Neural cell (in vitro differentiated cells): Measurements from ENCODE around the gene IL22RA2. TPM values are rescaled to one million over a fixed set of nuclear protein-coding genes. Genes with fewer than 3 reads are reported as not detected.

ENCODE experiments used
- H2AFZ ChIP-seq: fragments of 200-600, 300-800 bp; sonication (generic), shearing (Covaris generic); 2 replicates; pipeline ENCODE4 v1.6.0; 2014; ENCODE audit warnings: low read depth, mild to moderate bottlenecking, antibody characterized with exemption, low read length, moderate library complexity
- H3F3A ChIP-seq: fragments of 200-600 bp; shearing (Covaris generic); 2 replicates; pipeline ENCODE4 v1.6.1; 2016; ENCODE audit warnings: mild to moderate bottlenecking, moderate library complexity, mixed read lengths, antibody characterized with exemption, low read length; ENCODE audit not compliant: insufficient read depth, poor library complexity, severe bottlenecking
- H3K27ac ChIP-seq: fragments of 200-600, 300-800 bp; sonication (generic), shearing (Covaris generic); 2 replicates; pipeline ENCODE4 v1.5.1; 2014; ENCODE audit warnings: mild to moderate bottlenecking, low read length, moderate library complexity
- H3K27me3 ChIP-seq: fragments of 300-800, 200-600 bp; sonication (generic), shearing (Covaris generic); 2 replicates; pipeline ENCODE4 v1.6.0; 2014; ENCODE audit warnings: mild to moderate bottlenecking, low read depth, low read length, moderate library complexity; ENCODE audit not compliant: insufficient read depth
- H3K36me3 ChIP-seq: fragments of 300-800, 200-600 bp; sonication (generic), shearing (Covaris generic); 2 replicates; pipeline ENCODE4 v1.5.1; 2014; ENCODE audit warnings: mild to moderate bottlenecking, antibody characterized with exemption, low read length, moderate library complexity; ENCODE audit not compliant: insufficient read depth
- H3K4me2 ChIP-seq: fragments of 300-800, 200-600 bp; sonication (generic), shearing (Covaris generic); 2 replicates; pipeline ENCODE4 v1.6.0; 2014; ENCODE audit warnings: mild to moderate bottlenecking, low read length
- H3K4me3 ChIP-seq: fragments of 300-800, 200-600 bp; sonication (generic), shearing (Covaris generic); 2 replicates; pipeline ENCODE4 v1.5.1; 2014; ENCODE audit warnings: mild to moderate bottlenecking, low read length, moderate library complexity
- H3K79me2 ChIP-seq: fragments of 200-600 bp; shearing (Covaris generic); replicated peaks from 2 replicates; pipeline ENCODE4 v1.6.0; 2014; ENCODE audit warnings: mild to moderate bottlenecking, low read length, moderate library complexity; ENCODE audit not compliant: insufficient read depth
- H3K9ac ChIP-seq: fragments of 300-800, 200-600 bp; sonication (generic), shearing (Covaris generic); 2 replicates; pipeline ENCODE4 v1.6.1; 2016; ENCODE audit warnings: mild to moderate bottlenecking, low read length, mixed read lengths
- H3K9me2 ChIP-seq: fragments of 200-600 bp; shearing (Covaris generic); 2 replicates; pipeline ENCODE4 v1.6.1; 2016; ENCODE audit warnings: mild to moderate bottlenecking, low read length, mixed read lengths; ENCODE audit not compliant: insufficient read depth
- H3K9me3 ChIP-seq: fragments of 200-600, 300-800 bp; sonication (generic), shearing (Covaris generic); 2 replicates; pipeline ENCODE4 v1.6.1; 2016; ENCODE audit warnings: mild to moderate bottlenecking, mixed run types, low read length, moderate library complexity, mixed read lengths
- H4K20me1 ChIP-seq: fragments of 200-600 bp; shearing (Covaris generic); 2 replicates; pipeline ENCODE4 v1.6.1; 2016; ENCODE audit warnings: mild to moderate bottlenecking, mixed run types; ENCODE audit not compliant: insufficient read depth
- CTCF ChIP-seq: fragments of 450-650 bp; IDR thresholded peaks from 2 replicates; pipeline ENCODE4 v1.5.1; 2014; ENCODE audit warnings: antibody characterized with exemption, mild to moderate bottlenecking, moderate library complexity; ENCODE audit not compliant: poor library complexity, severe bottlenecking
- EP300 ChIP-seq: fragments of 450-650 bp; conservative IDR thresholded peaks from 2 replicates; pipeline ENCODE4 v1.6.1; 2014; ENCODE audit warnings: antibody characterized with exemption, mild to moderate bottlenecking, moderate library complexity; ENCODE audit not compliant: poor library complexity, severe bottlenecking
- EZH2 ChIP-seq: fragments of 200-600, 300-800 bp; shearing (Covaris generic), sonication (generic); IDR thresholded peaks from 2 replicates; pipeline ENCODE4 v1.6.1; 2014; ENCODE audit warnings: antibody characterized with exemption, low read length, borderline replicate concordance, mild to moderate bottlenecking; ENCODE audit not compliant: insufficient read depth, poor library complexity, severe bottlenecking
- MXI1 ChIP-seq: fragments of 450-650 bp; conservative IDR thresholded peaks from 2 replicates; pipeline ENCODE4 v1.6.1; 2014; ENCODE audit warnings: antibody characterized with exemption, mild to moderate bottlenecking; ENCODE audit not compliant: poor library complexity, severe bottlenecking
- POLR2AphosphoS5 ChIP-seq: IDR thresholded peaks from 2 replicates; pipeline ENCODE4 v1.6.1; 2012
- RAD21 ChIP-seq: fragments of 450-650 bp; conservative IDR thresholded peaks from 2 replicates; pipeline ENCODE4 v1.6.1; 2014; ENCODE audit warnings: antibody characterized with exemption, mild to moderate bottlenecking, moderate library complexity
- SMC3 ChIP-seq: fragments of 450-650 bp; conservative IDR thresholded peaks from 2 replicates; pipeline ENCODE4 v1.6.1; 2014; ENCODE audit warnings: antibody characterized with exemption, mild to moderate bottlenecking, moderate library complexity; ENCODE audit not compliant: poor library complexity
- TAF1 ChIP-seq: IDR thresholded peaks from 2 replicates; pipeline ENCODE4 v1.6.1; 2012; ENCODE audit warnings: low read depth
- polyA plus RNA-seq: library from polyadenylated mRNA; depleted of rRNA; stranded (reverse); fragments of >200 nt; gene quantifications from 2 replicates; pipeline ENCODE4 v1.2.3, GENCODE V29; 2014
- TF ChIP-seq, protein P1 (sequence below): IDR thresholded peaks from 2 replicates; pipeline ENCODE4 v1.6.1; 2012; ENCODE audit warnings: borderline replicate concordance

The IL22RA2 gene
- polyA plus RNA-seq, 1 donor from 2014 or later: not detected

DNA sequence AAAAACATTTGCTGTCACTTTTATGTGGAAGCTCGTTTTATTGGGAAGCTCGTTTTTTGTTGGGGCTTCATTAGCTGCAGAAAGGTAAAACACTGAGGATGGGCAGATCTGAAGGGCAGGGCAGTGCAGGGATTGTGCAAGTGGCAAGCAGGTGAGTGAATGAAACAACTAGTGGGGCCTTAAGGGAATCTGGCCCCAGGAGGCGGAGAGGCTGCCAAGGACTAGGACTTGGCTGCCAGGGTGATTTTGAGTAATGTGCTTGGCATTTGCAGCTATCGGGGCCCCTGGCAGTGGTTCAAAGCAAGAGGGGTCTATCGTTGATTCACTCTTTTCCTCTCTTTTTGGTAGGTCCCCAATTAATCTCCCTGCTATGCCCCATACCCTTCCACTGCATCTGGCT lies 11.5 kb downstream of the IL22RA2 start:
- Histone ChIP-seq H4K20me1 (no peaks in the 10 kb centered on the region), H2AFZ (no peak overlapping the region), H3K36me3 (no peaks in the 10 kb centered on the region), H3K4me3 (no peak overlapping the region), H3K27ac (no peak overlapping the region), H3K9me3 (no peaks in the 10 kb centered on the region), H3K9ac (no peak overlapping the region), H3K27me3 (no peaks in the 10 kb centered on the region), H3K9me2 (no peaks in the 10 kb centered on the region), H3K4me2 (no peak overlapping the region), H3K79me2 (no peaks in the 10 kb centered on the region), H3F3A (no peaks in the 10 kb centered on the region)
- no peak for TF ChIP-seq TAF1
- no peak for TF ChIP-seq RAD21
- TF ChIP-seq EP300: no peak
- no peak for TF ChIP-seq SMC3
- no peak for TF ChIP-seq CTCF
- TF ChIP-seq, protein P1, sequence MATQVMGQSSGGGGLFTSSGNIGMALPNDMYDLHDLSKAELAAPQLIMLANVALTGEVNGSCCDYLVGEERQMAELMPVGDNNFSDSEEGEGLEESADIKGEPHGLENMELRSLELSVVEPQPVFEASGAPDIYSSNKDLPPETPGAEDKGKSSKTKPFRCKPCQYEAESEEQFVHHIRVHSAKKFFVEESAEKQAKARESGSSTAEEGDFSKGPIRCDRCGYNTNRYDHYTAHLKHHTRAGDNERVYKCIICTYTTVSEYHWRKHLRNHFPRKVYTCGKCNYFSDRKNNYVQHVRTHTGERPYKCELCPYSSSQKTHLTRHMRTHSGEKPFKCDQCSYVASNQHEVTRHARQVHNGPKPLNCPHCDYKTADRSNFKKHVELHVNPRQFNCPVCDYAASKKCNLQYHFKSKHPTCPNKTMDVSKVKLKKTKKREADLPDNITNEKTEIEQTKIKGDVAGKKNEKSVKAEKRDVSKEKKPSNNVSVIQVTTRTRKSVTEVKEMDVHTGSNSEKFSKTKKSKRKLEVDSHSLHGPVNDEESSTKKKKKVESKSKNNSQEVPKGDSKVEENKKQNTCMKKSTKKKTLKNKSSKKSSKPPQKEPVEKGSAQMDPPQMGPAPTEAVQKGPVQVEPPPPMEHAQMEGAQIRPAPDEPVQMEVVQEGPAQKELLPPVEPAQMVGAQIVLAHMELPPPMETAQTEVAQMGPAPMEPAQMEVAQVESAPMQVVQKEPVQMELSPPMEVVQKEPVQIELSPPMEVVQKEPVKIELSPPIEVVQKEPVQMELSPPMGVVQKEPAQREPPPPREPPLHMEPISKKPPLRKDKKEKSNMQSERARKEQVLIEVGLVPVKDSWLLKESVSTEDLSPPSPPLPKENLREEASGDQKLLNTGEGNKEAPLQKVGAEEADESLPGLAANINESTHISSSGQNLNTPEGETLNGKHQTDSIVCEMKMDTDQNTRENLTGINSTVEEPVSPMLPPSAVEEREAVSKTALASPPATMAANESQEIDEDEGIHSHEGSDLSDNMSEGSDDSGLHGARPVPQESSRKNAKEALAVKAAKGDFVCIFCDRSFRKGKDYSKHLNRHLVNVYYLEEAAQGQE: no peak
- no peak for TF ChIP-seq MXI1
- no peak for TF ChIP-seq EZH2
- no peak for TF ChIP-seq POLR2AphosphoS5

DNA sequence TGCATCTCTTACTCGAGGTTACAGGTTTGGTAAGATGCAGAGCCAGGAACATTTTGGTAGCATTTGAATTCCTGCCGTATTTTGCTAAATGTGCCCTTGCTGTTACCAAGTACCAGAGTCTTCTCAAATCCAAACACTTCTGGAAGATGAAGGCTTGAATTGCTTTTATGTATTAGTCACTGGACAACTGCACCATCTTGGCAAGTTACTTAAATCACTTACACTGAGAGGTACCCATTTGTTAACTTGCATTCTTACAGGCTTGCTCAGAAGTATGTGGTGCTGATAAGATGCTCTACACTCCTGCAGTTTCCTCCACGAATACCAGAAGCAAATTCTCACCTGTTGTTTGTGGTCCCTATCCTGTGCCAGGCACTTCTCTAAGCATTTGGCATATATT lies 12.7 kb downstream of the IL22RA2 start:
- no peak overlapping the region for H3K9ac ChIP-seq
- H4K20me1 ChIP-seq: no peaks in the 10 kb centered on the region
- H3K79me2 ChIP-seq: no peaks in the 10 kb centered on the region
- H3K4me2 ChIP-seq: no peak overlapping the region
- no peaks in the 10 kb centered on the region for H3K9me2 ChIP-seq
- H2AFZ ChIP-seq: no peak overlapping the region
- H3K27ac ChIP-seq: no peak overlapping the region
- H3K36me3 ChIP-seq: no peaks in the 10 kb centered on the region
- no peak for TF ChIP-seq TAF1
- TF ChIP-seq, protein P1: no peak
- no peak for TF ChIP-seq CTCF
- no peak for TF ChIP-seq RAD21
- no peak for TF ChIP-seq EP300
- TF ChIP-seq EZH2: no peak
- TF ChIP-seq POLR2AphosphoS5: no peak
- TF ChIP-seq SMC3: no peak
- TF ChIP-seq MXI1: no peak
- no peak overlapping the region for H3K4me3 ChIP-seq
- H3F3A ChIP-seq: no peaks in the 10 kb centered on the region
- no peaks in the 10 kb centered on the region for H3K9me3 ChIP-seq
- no peaks in the 10 kb centered on the region for H3K27me3 ChIP-seq
